Psoas muscle (tissue), 8 donors: ENCODE measurements around the gene DRD4. TPM values are rescaled to one million over a fixed set of nuclear protein-coding genes. Genes with fewer than 3 reads are reported as not detected.

ENCODE experiments used
- ATAC-seq, 4 donors: fragments of 200-7000 bp; cut with Tn5 transposase; one replicate each; pipeline ENCODE4 v1.9.1; 2020; ENCODE audit warnings: moderate library complexity in 3 of 4, mild to moderate bottlenecking in 2 of 4
- DNase-seq, 2 donors: peaks; one replicate each; pipeline ENCODE4 v3.0.0-alpha.2; 2020
- H3K27ac ChIP-seq: fragments of 200-600 bp; one replicate; pipeline ENCODE4 v1.8.0; 2022
- H3K27me3 ChIP-seq, 3 donors: fragments of 200-600 bp in 1 of 3; one replicate each; pipeline versions ENCODE4 v1.6.1 to v1.8.0; 2013 to 2022; ENCODE audit warnings: low read length in 2 of 3, mild to moderate bottlenecking in 2 of 3, moderate library complexity in 1 of 3; ENCODE audit not compliant: insufficient read depth in 3 of 3
- H3K36me3 ChIP-seq, 2 donors: fragments of 200-600 bp in 1 of 2; one replicate each; pipeline versions ENCODE4 v1.6.1 to v1.8.0; 2013 to 2022; ENCODE audit warnings: low read depth in 1 of 2, mild to moderate bottlenecking in 1 of 2, moderate library complexity in 1 of 2; ENCODE audit not compliant: insufficient read depth in 1 of 2
- H3K4me1 ChIP-seq: fragments of 200-600 bp; one replicate; pipeline ENCODE4 v1.8.0; 2022
- H3K4me3 ChIP-seq: fragments of 200-600 bp; one replicate; pipeline ENCODE4 v1.8.0; 2022; ENCODE audit warnings: mild to moderate bottlenecking
- H3K9me3 ChIP-seq: fragments of 200-600 bp; one replicate; pipeline ENCODE4 v1.8.0; 2022
- WGBS, 3 donors: extraction: QIAGEN DNeasy Blood & Tissue Kit; methylation state at CpG; one replicate each; pipeline versions ENCODE4 v1.1.6 to v1.1.7; 2013; 5-methylcytosine and 5-hydroxymethylcytosine counted together
- intact Hi-C, 2 donors: fragments of 100-400 bp; cut with DNase I; formaldehyde crosslinking; loops; one replicate each; pipeline versions ENCODE4 v1.11.0 to v1.14.2; 2022
- polyA plus RNA-seq, 3 donors: library from polyadenylated mRNA; stranded (reverse); fragments of 200-250 nt; gene quantifications; one replicate each; pipeline ENCODE4 v1.2.3, GENCODE V29; 2013
- total RNA-seq, 4 donors: library from RNA; stranded (reverse); fragmentation: NEBNext Ultra II Directional in 2 of 4; extraction: Animal tissue kit (Norgen Biotek cat#: 25700) in 2 of 4; gene quantifications; one replicate each; pipeline versions ENCODE4 v1.2.1 to v1.2.4, GENCODE V29; 2021 to 2023
- TF ChIP-seq, protein P1 (sequence below): fragments of 200-600 bp; IDR thresholded peaks from one replicate; pipeline ENCODE4 v1.8.0; 2022; ENCODE audit warnings: antibody characterized with exemption
- donor health status: healthy with polysubstance abuse.
- donor health status: DM: no; HTN: no; CAD: no; lungs with moderate emphysema.
- donor health status: Bipolar disorder and iron deficiency.
- donor health status: healthy.
- donor health status: DM: yes; HTN: yes; CAD: no.
- donor health status: DM: no; HTN: no; CAD: no.
- donor health status: DM: no; HTN: no; CAD: no.
- donor health status: DM: yes; HTN: yes; CAD: no.

DRD4 gene
- total and polyA plus RNA-seq, 7 donors = 0.14 to 1.2 (median 0.55) TPM; not detected in 2

DNA sequence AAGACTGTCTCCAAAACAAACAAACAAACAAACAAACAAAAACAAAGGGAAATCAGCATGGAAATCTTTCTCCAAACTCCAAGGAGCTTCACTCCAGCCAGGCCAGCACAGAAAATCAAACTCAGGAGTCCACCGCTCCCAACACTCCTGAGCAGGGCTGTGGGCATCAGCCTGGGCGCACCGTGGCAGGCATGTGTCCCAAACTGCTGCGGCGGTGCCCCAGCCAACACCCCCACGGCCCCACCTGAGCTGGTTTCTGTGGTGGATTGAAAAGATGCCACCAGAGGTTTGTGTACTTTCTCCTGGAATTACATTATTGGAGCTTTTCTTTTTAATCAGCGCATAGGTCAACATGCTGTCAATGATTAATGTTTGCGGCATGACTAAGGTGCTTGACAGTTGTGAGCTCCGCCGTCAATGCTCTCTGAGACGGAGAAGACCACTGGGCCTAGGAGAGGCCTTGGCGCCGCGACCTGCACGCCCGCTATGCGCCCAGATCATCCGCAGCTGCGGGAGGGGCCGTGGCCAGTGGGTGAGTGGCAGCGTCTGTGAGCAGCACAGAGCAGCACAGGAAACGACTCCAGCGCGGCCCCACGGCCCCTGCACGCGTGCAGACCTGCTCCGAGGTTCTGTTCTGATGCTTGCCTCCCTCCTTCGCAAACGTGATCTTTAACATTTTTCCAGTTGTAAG, 18.1 kb downstream of the DRD4 start:
- 92 to 93% (median 92%) methylated on average over 30 of the region's 30 CpGs for WGBS, 3 donors
- H3K9me3 ChIP-seq = no peaks in the 10 kb centered on the region
- H3K4me3 ChIP-seq = no peak overlapping the region
- H3K27me3 ChIP-seq = no peaks in the 10 kb centered on the region
- TF ChIP-seq, protein P1, sequence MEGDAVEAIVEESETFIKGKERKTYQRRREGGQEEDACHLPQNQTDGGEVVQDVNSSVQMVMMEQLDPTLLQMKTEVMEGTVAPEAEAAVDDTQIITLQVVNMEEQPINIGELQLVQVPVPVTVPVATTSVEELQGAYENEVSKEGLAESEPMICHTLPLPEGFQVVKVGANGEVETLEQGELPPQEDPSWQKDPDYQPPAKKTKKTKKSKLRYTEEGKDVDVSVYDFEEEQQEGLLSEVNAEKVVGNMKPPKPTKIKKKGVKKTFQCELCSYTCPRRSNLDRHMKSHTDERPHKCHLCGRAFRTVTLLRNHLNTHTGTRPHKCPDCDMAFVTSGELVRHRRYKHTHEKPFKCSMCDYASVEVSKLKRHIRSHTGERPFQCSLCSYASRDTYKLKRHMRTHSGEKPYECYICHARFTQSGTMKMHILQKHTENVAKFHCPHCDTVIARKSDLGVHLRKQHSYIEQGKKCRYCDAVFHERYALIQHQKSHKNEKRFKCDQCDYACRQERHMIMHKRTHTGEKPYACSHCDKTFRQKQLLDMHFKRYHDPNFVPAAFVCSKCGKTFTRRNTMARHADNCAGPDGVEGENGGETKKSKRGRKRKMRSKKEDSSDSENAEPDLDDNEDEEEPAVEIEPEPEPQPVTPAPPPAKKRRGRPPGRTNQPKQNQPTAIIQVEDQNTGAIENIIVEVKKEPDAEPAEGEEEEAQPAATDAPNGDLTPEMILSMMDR = no peak
- no peak overlapping the region for H3K27ac ChIP-seq
- no peaks in the 10 kb centered on the region for H3K4me1 ChIP-seq
- intact Hi-C loops = no loop called here
- no peak for ATAC-seq
- peaks cover 0 to 54% of the 10 kb centered on the region in 2 donors for H3K36me3 ChIP-seq
- no peak for DNase-seq

- 90 to 93% (median 93%) methylated on average over 14 of the region's 14 CpGs for WGBS, 3 donors
- Histone ChIP-seq H3K27ac (no peak overlapping the region), H3K4me3 (no peak overlapping the region), H3K4me1 (no peaks in the 10 kb centered on the region), H3K27me3 (no peaks in the 10 kb centered on the region), H3K9me3 (no peaks in the 10 kb centered on the region), H3K36me3 (peaks cover 3 to 48% of the 10 kb centered on the region in 2 donors)
- ATAC-seq = peak in 2 of 4 donors; percentile 17 to 20
- intact Hi-C loops = no loop called here
- no peak for DNase-seq
- TF ChIP-seq, protein P1 = no peak
Observed at GRCh38 chr11:656426-656825, 19.4 kb downstream of the DRD4 start.

DNA sequence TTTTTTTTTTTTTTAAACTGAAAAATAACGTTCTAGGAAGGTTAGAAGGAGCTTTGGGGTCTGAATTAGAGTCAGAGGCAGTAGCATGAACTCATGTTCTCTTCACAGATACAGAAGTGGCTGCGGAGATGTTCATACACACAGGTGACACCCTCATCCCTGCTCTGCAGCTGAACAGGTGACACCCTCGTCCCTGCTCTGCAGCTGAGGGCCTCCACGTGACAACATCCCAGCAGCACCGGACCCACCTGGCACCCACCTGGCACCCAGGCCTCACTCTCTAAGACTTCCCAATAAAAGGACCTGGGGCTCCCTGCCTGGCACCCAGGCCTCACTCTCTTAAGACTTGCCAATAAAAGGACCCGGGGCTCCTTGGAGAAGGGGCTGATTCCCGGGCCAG, 19.8 kb downstream of the DRD4 start:
- TF ChIP-seq, protein P1 = no peak
- ATAC-seq (no peak), DNase-seq (no peak)
- H3K36me3 ChIP-seq = peaks cover 3 to 48% of the 10 kb centered on the region in 2 donors
- no peaks in the 10 kb centered on the region for H3K9me3 ChIP-seq
- H3K27ac ChIP-seq = no peak overlapping the region
- no peak overlapping the region for H3K4me3 ChIP-seq
- no peaks in the 10 kb centered on the region for H3K4me1 ChIP-seq
- H3K27me3 ChIP-seq = no peaks in the 10 kb centered on the region
- 83 to 89% (median 85%) methylated on average over 7 of the region's 7 CpGs for WGBS, 3 donors
- intact Hi-C loops = no loop called here

DNA sequence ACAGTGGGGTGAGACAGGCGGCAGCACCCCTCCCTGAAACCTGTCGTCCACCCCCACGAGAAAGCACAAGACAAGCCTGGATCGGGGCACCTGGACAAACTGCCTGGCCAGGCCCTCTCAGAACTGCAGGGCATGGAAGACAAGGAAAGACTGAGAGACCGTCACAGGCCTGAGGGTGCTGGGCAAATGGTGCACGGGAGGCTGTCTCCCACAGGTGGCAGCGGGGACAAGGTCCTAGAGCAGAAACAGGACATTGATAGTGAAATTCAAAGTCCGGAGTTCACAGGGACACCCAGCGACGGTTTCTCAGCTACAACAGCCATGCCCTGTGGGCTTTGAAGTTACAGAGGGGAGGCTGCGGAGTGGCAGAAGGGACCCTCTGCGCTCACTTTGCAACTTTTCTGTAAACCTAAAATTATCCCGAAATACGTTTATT, 20.6 kb downstream of the DRD4 start:
- Histone ChIP-seq H3K27me3 (no peaks in the 10 kb centered on the region), H3K4me3 (no peak overlapping the region), H3K36me3 (peaks cover 3 to 41% of the 10 kb centered on the region in 2 donors), H3K4me1 (no peaks in the 10 kb centered on the region), H3K27ac (no peak overlapping the region), H3K9me3 (no peaks in the 10 kb centered on the region)
- intact Hi-C loops = no loop called here
- DNase-seq (no peak), ATAC-seq (no peak)
- TF ChIP-seq, protein P1 = no peak
- WGBS, 3 donors = 88 to 91% (median 90%) methylated on average over 14 of the region's 14 CpGs
